Lung (tissue), 12 donors: ENCODE data around the gene TEKT3. TPM values are rescaled to one million over a fixed set of nuclear protein-coding genes. Genes with fewer than 3 reads are reported as not detected.

Experiments used
- ATAC-seq: fragments of 200-7000 bp; cut with Tn5 transposase; one replicate; pipeline ENCODE4 v1.9.1; 2020; ENCODE audit warnings: moderate number of reproducible peaks; ENCODE audit not compliant: insufficient read depth, low FRiP score
- DNase-seq, 3 donors: peaks; one replicate each; pipeline ENCODE4 v3.0.0-alpha.2; 2013 to 2017
- H3K27ac ChIP-seq, 2 donors: one replicate each; pipeline ENCODE4 v1.5.1; 2013; ENCODE audit warnings: mild to moderate bottlenecking in 2 of 2, moderate library complexity in 2 of 2, control low read depth in 1 of 2, inconsistent platforms in 1 of 2, low read depth in 1 of 2, low read length in 1 of 2
- H3K27me3 ChIP-seq, 3 donors: one replicate each; pipeline ENCODE4 v1.5.1; 2013; ENCODE audit warnings: low read length in 2 of 3; ENCODE audit not compliant: control insufficient read depth in 3 of 3, insufficient read depth in 3 of 3
- H3K36me3 ChIP-seq, 4 donors: one replicate each; pipeline ENCODE4 v1.5.1; 2013; ENCODE audit warnings: low read length in 4 of 4, mild to moderate bottlenecking in 1 of 4, moderate library complexity in 1 of 4; ENCODE audit not compliant: control insufficient read depth in 4 of 4, insufficient read depth in 4 of 4
- H3K4me1 ChIP-seq, 5 donors: one replicate each; pipeline ENCODE4 v1.5.1; 2013; ENCODE audit warnings: low read length in 5 of 5, mild to moderate bottlenecking in 2 of 5, moderate library complexity in 1 of 5; ENCODE audit not compliant: control insufficient read depth in 5 of 5, insufficient read depth in 5 of 5
- H3K4me3 ChIP-seq: one replicate; pipeline ENCODE4 v1.5.1; 2013; ENCODE audit warnings: mild to moderate bottlenecking, control low read depth, moderate library complexity
- H3K9ac ChIP-seq, 2 donors: one replicate each; pipeline ENCODE4 v1.5.1; 2013; ENCODE audit warnings: low read length in 2 of 2, control low read depth in 1 of 2; ENCODE audit not compliant: insufficient read depth in 1 of 2
- H3K9me3 ChIP-seq, 4 donors: one replicate each; pipeline ENCODE4 v1.5.1; 2013; ENCODE audit warnings: low read length in 3 of 4, mild to moderate bottlenecking in 1 of 4, moderate library complexity in 1 of 4; ENCODE audit not compliant: control insufficient read depth in 4 of 4, insufficient read depth in 3 of 4
- CTCF ChIP-seq: IDR thresholded peaks from 2 replicates; pipeline ENCODE4 v1.5.1; 2012; ENCODE audit warnings: mild to moderate bottlenecking; ENCODE audit errors: control extremely low read depth, extremely low read depth
- WGBS, 2 donors: extraction: QIAGEN DNeasy Blood & Tissue Kit; methylation state at CpG; one replicate each; pipeline ENCODE4 v1.1.7; 2013; 5-methylcytosine and 5-hydroxymethylcytosine counted together
- polyA plus RNA-seq, 2 donors: library from polyadenylated mRNA; stranded (reverse); fragments of 200-250 nt; gene quantifications; one replicate each; pipeline ENCODE4 v1.2.1, GENCODE V29; 2013
- total RNA-seq, 2 donors: library from RNA; depleted of rRNA in 1 of 2; stranded (reverse); fragments of >200 nt in 1 of 2; gene quantifications; one replicate each; pipeline ENCODE4 v1.2.1, GENCODE V29; 2014 to 2021
- donor health status: control.
- donor health status: control.
- donor health status: Bipolar disorder and iron deficiency.
- donor health status: healthy.
- donor health status: DM: yes; HTN: yes; CAD: no.

The TEKT3 gene
- total and polyA plus RNA-seq, 4 donors, result 1.2 to 5.4 (median 1.7) TPM

GRCh38 chr17:15351478-15351840 lies 10.1 kb upstream of the TEKT3 start:
- DNase-seq, result no peak
- peak overlapping the region in 1 of 2 donors; percentile 74 for H3K27ac ChIP-seq
- peak overlapping the region in 1 of 2 donors; percentile 30 for H3K9ac ChIP-seq
- no peaks in the 10 kb centered on the region for H3K9me3 ChIP-seq
- TF ChIP-seq CTCF, result no peak
- peaks cover 0 to 36% (median 2%) of the 10 kb centered on the region in 5 donors for H3K4me1 ChIP-seq
- WGBS, 2 donors, result 69 to 81% methylated on average over 4 of the region's 4 CpGs
- no peaks in the 10 kb centered on the region for H3K36me3 ChIP-seq
- H3K4me3 ChIP-seq, result no peak overlapping the region
- H3K27me3 ChIP-seq, result peaks cover 0 to 2% (median 0%) of the 10 kb centered on the region in 3 donors
- ATAC-seq, result no peak

- H3K27ac ChIP-seq, result peak overlapping the region in 1 of 2 donors; percentile 74
- H3K9ac ChIP-seq, result peak overlapping the region in 1 of 2 donors; percentile 30
- peak; percentile 33 to 61 (median 59) for DNase-seq
- H3K9me3 ChIP-seq, result no peaks in the 10 kb centered on the region
- H3K36me3 ChIP-seq, result no peaks in the 10 kb centered on the region
- no peak for ATAC-seq
- 60 to 69% methylated on average over 10 of the region's 10 CpGs for WGBS, 2 donors
- no peak overlapping the region for H3K4me3 ChIP-seq
- TF ChIP-seq CTCF, result no peak
- H3K27me3 ChIP-seq, result peaks cover 0 to 2% (median 0%) of the 10 kb centered on the region in 3 donors
- H3K4me1 ChIP-seq, result peaks cover 0 to 36% (median 2%) of the 10 kb centered on the region in 5 donors
These were observed 9.5 kb upstream of the TEKT3 start for GRCh38 chr17:15350777-15351477.

GRCh38 chr17:15349119-15349518 lies 7.7 kb upstream of the TEKT3 start:
- ATAC-seq, result no peak
- peaks cover 0 to 3% (median 2%) of the 10 kb centered on the region in 3 donors for H3K27me3 ChIP-seq
- H3K4me3 ChIP-seq, result no peak overlapping the region
- TF ChIP-seq CTCF, result no peak
- H3K27ac ChIP-seq, result no peak overlapping the region
- no peak overlapping the region for H3K9ac ChIP-seq
- 61 to 70% methylated on average over 2 of the region's 2 CpGs for WGBS, 2 donors
- DNase-seq, result no peak
- H3K4me1 ChIP-seq, result peaks cover 0 to 36% (median 2%) of the 10 kb centered on the region in 5 donors
- H3K36me3 ChIP-seq, result no peaks in the 10 kb centered on the region
- H3K9me3 ChIP-seq, result no peaks in the 10 kb centered on the region
